ENCODE results near the gene SLC4A1. TPM values are rescaled to one million over a fixed set of nuclear protein-coding genes. Genes with fewer than 3 reads are reported as not detected.

SLC4A1 gene
- under 1 TPM in 1 of 3 donors, not detected in 2; 0.33 TPM for total RNA-seq

GRCh38 chr17:44267818-44268490 is at the start of gene SLC4A1:
SLC4A1 (minus strand) TSS chr17:44268135; CDS start chr17:44262866, 5,269 bp downstream.
- Histone ChIP-seq H3K27me3 (no peaks in the 10 kb centered on the region), H3K27ac (no peak within 1 kb of the TSS), H3K36me3 (no peaks in the 10 kb centered on the region), H3K9me3 (no peaks in the 10 kb centered on the region), H3K4me3 (no peak within 1 kb of the TSS), H3K4me1 (no peaks in the 10 kb centered on the region)
- no peak for DNase-seq (ENCODE audit: low spot score in 2 of 2)
- TF ChIP-seq CTCF (IDR thresholded peaks at IDR 0.05), result no peak
- intact Hi-C loops (cut with DNase I; ENCODE audit: low total_unique reads), result no loop called here

GRCh38 chr17:44317545-44317944 is 49.6 kb upstream of the SLC4A1 start:
- intact Hi-C loops (cut with DNase I; ENCODE audit: low total_unique reads), result no loop called here
- TF ChIP-seq POLR2A (IDR thresholded peaks at IDR 0.05) (no peak), CTCF (IDR thresholded peaks at IDR 0.05) (no peak), POLR2AphosphoS5 (IDR thresholded peaks at IDR 0.05) (no peak)
- H3K27me3 ChIP-seq, result peaks cover 9 to 40% of the 10 kb centered on the region in 2 donors

GRCh38 chr17:44315760-44316731 is 48.1 kb upstream of the SLC4A1 start:
- H3K36me3 ChIP-seq, result no peaks in the 10 kb centered on the region
- H3K4me3 ChIP-seq, result peak overlapping the region in 1 of 3 donors; percentile 60
- H3K4me1 ChIP-seq, result no peaks in the 10 kb centered on the region
- H3K27me3 ChIP-seq, result peaks cover 9 to 40% of the 10 kb centered on the region in 2 donors
- intact Hi-C loops (cut with DNase I; ENCODE audit: low total_unique reads), result no loop called here
- no peak for DNase-seq (ENCODE audit: low spot score in 2 of 2)
- TF ChIP-seq POLR2AphosphoS5 (IDR thresholded peaks at IDR 0.05) (no peak), CTCF (IDR thresholded peaks at IDR 0.05) (no peak), POLR2A (IDR thresholded peaks at IDR 0.05) (no peak)
- no peaks in the 10 kb centered on the region for H3K9me3 ChIP-seq
- no peak overlapping the region for H3K27ac ChIP-seq

More at GRCh38 chr17:44317545-44317944, 49.6 kb upstream of the SLC4A1 start:
- Histone ChIP-seq H3K27ac (no peak overlapping the region), H3K9me3 (no peaks in the 10 kb centered on the region), H3K4me3 (no peak overlapping the region), H3K4me1 (no peaks in the 10 kb centered on the region), H3K36me3 (no peaks in the 10 kb centered on the region)
- no peak for DNase-seq (ENCODE audit: low spot score in 2 of 2)

GRCh38 chr17:44314869-44315661 is 47.1 kb upstream of the SLC4A1 start:
- peaks cover 9 to 40% of the 10 kb centered on the region in 2 donors for H3K27me3 ChIP-seq

More at GRCh38 chr17:44314869-44315661, 47.1 kb upstream of the SLC4A1 start:
- no peak for DNase-seq (ENCODE audit: low spot score in 2 of 2)
- Histone ChIP-seq H3K27ac (no peak overlapping the region), H3K9me3 (no peaks in the 10 kb centered on the region), H3K36me3 (no peaks in the 10 kb centered on the region), H3K4me3 (peak overlapping the region in 2 of 3 donors; percentile 41 to 60), H3K4me1 (no peaks in the 10 kb centered on the region)
- intact Hi-C loops (cut with DNase I; ENCODE audit: low total_unique reads), result no loop called here
- TF ChIP-seq POLR2A (IDR thresholded peaks at IDR 0.05) (no peak), CTCF (IDR thresholded peaks at IDR 0.05) (no peak), POLR2AphosphoS5 (IDR thresholded peaks at IDR 0.05) (no peak)

Data from breast epithelium (tissue), 4 donors.